Neural cell (in vitro differentiated cells): Measurements from ENCODE around the gene CLSTN2. TPM values are rescaled to one million over a fixed set of nuclear protein-coding genes. Genes with fewer than 3 reads are reported as not detected.
A peak's percentile ranks its signal among the peaks of the same experiment; 100 is the strongest.

ENCODE experiments used
- H2AFZ ChIP-seq: fragments of 200-600, 300-800 bp; sonication (generic), shearing (Covaris generic); 2 replicates; pipeline ENCODE4 v1.6.0; 2014; ENCODE audit warnings: low read depth, mild to moderate bottlenecking, antibody characterized with exemption, low read length, moderate library complexity
- H3F3A ChIP-seq: fragments of 200-600 bp; shearing (Covaris generic); 2 replicates; pipeline ENCODE4 v1.6.1; 2016; ENCODE audit warnings: mild to moderate bottlenecking, moderate library complexity, mixed read lengths, antibody characterized with exemption, low read length; ENCODE audit not compliant: insufficient read depth, poor library complexity, severe bottlenecking
- H3K27ac ChIP-seq: fragments of 200-600, 300-800 bp; sonication (generic), shearing (Covaris generic); 2 replicates; pipeline ENCODE4 v1.5.1; 2014; ENCODE audit warnings: mild to moderate bottlenecking, low read length, moderate library complexity
- H3K27me3 ChIP-seq: fragments of 300-800, 200-600 bp; sonication (generic), shearing (Covaris generic); 2 replicates; pipeline ENCODE4 v1.6.0; 2014; ENCODE audit warnings: mild to moderate bottlenecking, low read depth, low read length, moderate library complexity; ENCODE audit not compliant: insufficient read depth
- H3K36me3 ChIP-seq: fragments of 300-800, 200-600 bp; sonication (generic), shearing (Covaris generic); 2 replicates; pipeline ENCODE4 v1.5.1; 2014; ENCODE audit warnings: mild to moderate bottlenecking, antibody characterized with exemption, low read length, moderate library complexity; ENCODE audit not compliant: insufficient read depth
- H3K4me2 ChIP-seq: fragments of 300-800, 200-600 bp; sonication (generic), shearing (Covaris generic); 2 replicates; pipeline ENCODE4 v1.6.0; 2014; ENCODE audit warnings: mild to moderate bottlenecking, low read length
- H3K4me3 ChIP-seq: fragments of 300-800, 200-600 bp; sonication (generic), shearing (Covaris generic); 2 replicates; pipeline ENCODE4 v1.5.1; 2014; ENCODE audit warnings: mild to moderate bottlenecking, low read length, moderate library complexity
- H3K79me2 ChIP-seq: fragments of 200-600 bp; shearing (Covaris generic); replicated peaks from 2 replicates; pipeline ENCODE4 v1.6.0; 2014; ENCODE audit warnings: mild to moderate bottlenecking, low read length, moderate library complexity; ENCODE audit not compliant: insufficient read depth
- H3K9ac ChIP-seq: fragments of 300-800, 200-600 bp; sonication (generic), shearing (Covaris generic); 2 replicates; pipeline ENCODE4 v1.6.1; 2016; ENCODE audit warnings: mild to moderate bottlenecking, low read length, mixed read lengths
- H3K9me2 ChIP-seq: fragments of 200-600 bp; shearing (Covaris generic); 2 replicates; pipeline ENCODE4 v1.6.1; 2016; ENCODE audit warnings: mild to moderate bottlenecking, low read length, mixed read lengths; ENCODE audit not compliant: insufficient read depth
- H3K9me3 ChIP-seq: fragments of 200-600, 300-800 bp; sonication (generic), shearing (Covaris generic); 2 replicates; pipeline ENCODE4 v1.6.1; 2016; ENCODE audit warnings: mild to moderate bottlenecking, mixed run types, low read length, moderate library complexity, mixed read lengths
- H4K20me1 ChIP-seq: fragments of 200-600 bp; shearing (Covaris generic); 2 replicates; pipeline ENCODE4 v1.6.1; 2016; ENCODE audit warnings: mild to moderate bottlenecking, mixed run types; ENCODE audit not compliant: insufficient read depth
- CTCF ChIP-seq: fragments of 450-650 bp; IDR thresholded peaks from 2 replicates; pipeline ENCODE4 v1.5.1; 2014; ENCODE audit warnings: antibody characterized with exemption, mild to moderate bottlenecking, moderate library complexity; ENCODE audit not compliant: poor library complexity, severe bottlenecking
- EP300 ChIP-seq: fragments of 450-650 bp; conservative IDR thresholded peaks from 2 replicates; pipeline ENCODE4 v1.6.1; 2014; ENCODE audit warnings: antibody characterized with exemption, mild to moderate bottlenecking, moderate library complexity; ENCODE audit not compliant: poor library complexity, severe bottlenecking
- EZH2 ChIP-seq: fragments of 200-600, 300-800 bp; shearing (Covaris generic), sonication (generic); IDR thresholded peaks from 2 replicates; pipeline ENCODE4 v1.6.1; 2014; ENCODE audit warnings: antibody characterized with exemption, low read length, borderline replicate concordance, mild to moderate bottlenecking; ENCODE audit not compliant: insufficient read depth, poor library complexity, severe bottlenecking
- MXI1 ChIP-seq: fragments of 450-650 bp; conservative IDR thresholded peaks from 2 replicates; pipeline ENCODE4 v1.6.1; 2014; ENCODE audit warnings: antibody characterized with exemption, mild to moderate bottlenecking; ENCODE audit not compliant: poor library complexity, severe bottlenecking
- POLR2AphosphoS5 ChIP-seq: IDR thresholded peaks from 2 replicates; pipeline ENCODE4 v1.6.1; 2012
- RAD21 ChIP-seq: fragments of 450-650 bp; conservative IDR thresholded peaks from 2 replicates; pipeline ENCODE4 v1.6.1; 2014; ENCODE audit warnings: antibody characterized with exemption, mild to moderate bottlenecking, moderate library complexity
- REST ChIP-seq: IDR thresholded peaks from 2 replicates; pipeline ENCODE4 v1.6.1; 2012; ENCODE audit warnings: borderline replicate concordance
- SMC3 ChIP-seq: fragments of 450-650 bp; conservative IDR thresholded peaks from 2 replicates; pipeline ENCODE4 v1.6.1; 2014; ENCODE audit warnings: antibody characterized with exemption, mild to moderate bottlenecking, moderate library complexity; ENCODE audit not compliant: poor library complexity
- TAF1 ChIP-seq: IDR thresholded peaks from 2 replicates; pipeline ENCODE4 v1.6.1; 2012; ENCODE audit warnings: low read depth
- polyA plus RNA-seq: library from polyadenylated mRNA; depleted of rRNA; stranded (reverse); fragments of >200 nt; gene quantifications from 2 replicates; pipeline ENCODE4 v1.2.3, GENCODE V29; 2014

CLSTN2 gene
- polyA plus RNA-seq, 1 donor from 2014 or later = 10.7 TPM

GRCh38 chr3:140203510-140203909 lies 268.5 kb downstream of the CLSTN2 start:
- Histone ChIP-seq H3F3A (no peaks in the 10 kb centered on the region), H3K79me2 (no peaks in the 10 kb centered on the region), H3K9me2 (no peaks in the 10 kb centered on the region), H3K27me3 (no peaks in the 10 kb centered on the region), H4K20me1 (no peaks in the 10 kb centered on the region), H3K9me3 (no peaks in the 10 kb centered on the region), H2AFZ (no peak overlapping the region), H3K4me2 (peak overlapping the region; percentile 23), H3K36me3 (no peaks in the 10 kb centered on the region), H3K27ac (peak overlapping the region; percentile 58), H3K4me3 (peak overlapping the region; percentile 26), H3K9ac (no peak overlapping the region)
- TF ChIP-seq EZH2 = no peak
- no peak for TF ChIP-seq TAF1
- TF ChIP-seq REST = peak; percentile 90
- no peak for TF ChIP-seq SMC3
- TF ChIP-seq POLR2AphosphoS5 = peak; percentile 73
- TF ChIP-seq MXI1 = peak; percentile 32
- peak; percentile 13 for TF ChIP-seq RAD21
- TF ChIP-seq EP300 = peak; percentile 94
- no peak for TF ChIP-seq CTCF

GRCh38 chr3:140204271-140204984 lies 269.4 kb downstream of the CLSTN2 start:
- no peaks in the 10 kb centered on the region for H4K20me1 ChIP-seq
- no peaks in the 10 kb centered on the region for H3F3A ChIP-seq
- H3K27me3 ChIP-seq = no peaks in the 10 kb centered on the region
- H3K9me3 ChIP-seq = no peaks in the 10 kb centered on the region
- H3K36me3 ChIP-seq = no peaks in the 10 kb centered on the region
- no peaks in the 10 kb centered on the region for H3K79me2 ChIP-seq
- no peak for TF ChIP-seq SMC3
- TF ChIP-seq TAF1 = no peak
- TF ChIP-seq EP300 = no peak
- no peak for TF ChIP-seq RAD21
- no peak for TF ChIP-seq EZH2
- H3K27ac ChIP-seq = peak overlapping the region; percentile 58
- H3K9me2 ChIP-seq = no peaks in the 10 kb centered on the region
- H3K4me3 ChIP-seq = peak overlapping the region; percentile 26
- no peak overlapping the region for H3K4me2 ChIP-seq
- no peak overlapping the region for H3K9ac ChIP-seq
- H2AFZ ChIP-seq = no peak overlapping the region
